CD4-positive, alpha-beta memory T cell (primary cell): ENCODE results near the gene CLEC16A. TPM values are rescaled to one million over a fixed set of nuclear protein-coding genes. Genes with fewer than 3 reads are reported as not detected.
A peak's percentile ranks its signal among the peaks of the same experiment; 100 is the strongest.

Experiments used
- CTCF ChIA-PET: fragments of 350-600 bp; sonication (Branson Sonifier 250); formaldehyde crosslinking; loops from one replicate; lab custom pipeline; 2021; ENCODE audit warnings: inconsistent platforms; ENCODE audit not compliant: partially characterized antibody; lab: Charles Lee
- POLR2A ChIA-PET: fragments of 350-600 bp; sonication (Branson Sonifier 250); formaldehyde crosslinking; loops from one replicate; lab custom pipeline; 2021; ENCODE audit not compliant: partially characterized antibody; lab: Charles Lee
- DNase-seq, 5 donors: peaks; one replicate each; pipeline versions ENCODE4 v3.0.0 to v3.0.0-alpha.2; 2020 to 2022; ENCODE audit warnings: mixed read lengths in 1 of 5
- H3K27ac ChIP-seq: one replicate; pipeline ENCODE4 v1.7.0; 2013; ENCODE audit warnings: low read depth, low read length
- H3K27me3 ChIP-seq: 2 replicates; pipeline ENCODE4 v1.7.0; 2013; ENCODE audit warnings: mild to moderate bottlenecking, low read length, moderate library complexity; ENCODE audit not compliant: insufficient read depth
- H3K36me3 ChIP-seq: 2 replicates; pipeline ENCODE4 v1.7.0; 2013; ENCODE audit warnings: mild to moderate bottlenecking, low read length, moderate library complexity; ENCODE audit not compliant: insufficient read depth
- H3K4me1 ChIP-seq: 2 replicates; pipeline ENCODE4 v1.7.0; 2013; ENCODE audit warnings: mild to moderate bottlenecking, low read length, moderate library complexity; ENCODE audit not compliant: insufficient read depth
- H3K4me3 ChIP-seq, 2 donors: one replicate each; pipeline ENCODE4 v1.7.0; 2013; ENCODE audit warnings: low read length in 2 of 2, mild to moderate bottlenecking in 1 of 2
- H3K9me3 ChIP-seq, 2 donors: one replicate each; pipeline ENCODE4 v1.7.0; 2013; ENCODE audit warnings: low read length in 2 of 2, control low read depth in 1 of 2; ENCODE audit not compliant: control insufficient read depth in 1 of 2
- H3K27ac Mint-ChIP-seq, 7 donors: one replicate each; pipeline ENCODE4 v1.8.0; 2020 to 2021; ENCODE audit warnings: mixed read lengths in 7 of 7, mild to moderate bottlenecking in 6 of 7, inconsistent platforms in 3 of 7, moderate library complexity in 3 of 7
- H3K27me3 Mint-ChIP-seq, 2 donors: one replicate each; pipeline ENCODE4 v1.8.0; 2020 to 2021; ENCODE audit warnings: mixed read lengths in 2 of 2
- H3K36me3 Mint-ChIP-seq, 2 donors: one replicate each; pipeline ENCODE4 v1.8.0; 2020 to 2021; ENCODE audit warnings: mixed read lengths in 2 of 2, inconsistent platforms in 1 of 2, mild to moderate bottlenecking in 1 of 2
- H3K4me1 Mint-ChIP-seq, 4 donors: one replicate each; pipeline ENCODE4 v1.8.0; 2020 to 2021; ENCODE audit warnings: mixed read lengths in 4 of 4, mild to moderate bottlenecking in 1 of 4
- H3K4me3 Mint-ChIP-seq, 8 donors: one replicate each; pipeline ENCODE4 v1.8.0; 2020 to 2021; ENCODE audit warnings: mixed read lengths in 8 of 8, mild to moderate bottlenecking in 7 of 8, moderate library complexity in 6 of 8, inconsistent platforms in 3 of 8
- H3K9me3 Mint-ChIP-seq, 8 donors: one replicate each; pipeline ENCODE4 v1.8.0; 2020 to 2021; ENCODE audit warnings: mixed read lengths in 8 of 8, mild to moderate bottlenecking in 5 of 8, inconsistent platforms in 3 of 8, moderate library complexity in 1 of 8
- intact Hi-C: fragments of 100-400 bp; cut with micrococcal nuclease; formaldehyde crosslinking; loops from one replicate; pipeline ENCODE4 v1.15.1; 2023
- polyA plus RNA-seq, 2 donors: library from polyadenylated mRNA; unstranded; fragments of 300-500 nt; fragmentation: Illumina TruSeq; gene quantifications; one replicate each; pipeline ENCODE4 v1.2.3, GENCODE V29; 2021
- total RNA-seq, 2 experiments: library from RNA; stranded (reverse); gene quantifications; one replicate each; pipeline ENCODE4 v1.2.3, GENCODE V29; 2021

CLEC16A gene
- total and polyA plus RNA-seq, 4 experiments from 2014 or later, result 5.2 to 28.4 (median 24.5) TPM

- Mint-ChIP-seq H3K9me3 (peaks cover 0 to 3% (median 0%) of the 10 kb centered on the region in 8 donors), H3K27ac (peak overlapping the region in 1 of 7 donors; percentile 46), H3K4me1 (peaks cover 7 to 23% (median 14%) of the 10 kb centered on the region in 4 donors), H3K4me3 (no peak overlapping the region), H3K27me3 (no peaks in the 10 kb centered on the region), H3K36me3 (no peaks in the 10 kb centered on the region)
- Histone ChIP-seq H3K27me3 (no peaks in the 10 kb centered on the region), H3K4me3 (no peak overlapping the region), H3K9me3 (no peaks in the 10 kb centered on the region), H3K4me1 (peaks cover 13% of the 10 kb centered on the region), H3K36me3 (no peaks in the 10 kb centered on the region), H3K27ac (no peak overlapping the region)
- ChIA-PET CTCF (no interaction called here), POLR2A (no interaction called here)
- intact Hi-C loops, result no loop called here
- DNase-seq, result no peak
Measured at GRCh38 chr16:11204513-11205047, 260.2 kb downstream of the CLEC16A start.

GRCh38 chr16:11205065-11205699, 260.8 kb downstream of the CLEC16A start:
- no peak for DNase-seq
- no peaks in the 10 kb centered on the region for H3K9me3 ChIP-seq
- H3K4me3 ChIP-seq, result no peak overlapping the region
- H3K27ac ChIP-seq, result no peak overlapping the region
- CTCF ChIA-PET, result no interaction called here
- no peaks in the 10 kb centered on the region for H3K27me3 ChIP-seq
- no peaks in the 10 kb centered on the region for H3K36me3 Mint-ChIP-seq
- H3K4me1 ChIP-seq, result peaks cover 13% of the 10 kb centered on the region
- no peaks in the 10 kb centered on the region for H3K36me3 ChIP-seq
- POLR2A ChIA-PET, result interaction anchor here (0.9 to 1.0 kb wide), 2 partner anchors 49 to 51 kb away, joined by 4 read pairs; partner anchors contain the start of gene SOCS1
- no peak overlapping the region for H3K4me3 Mint-ChIP-seq
- H3K4me1 Mint-ChIP-seq, result peaks cover 7 to 23% (median 14%) of the 10 kb centered on the region in 4 donors
- peaks cover 0 to 3% (median 0%) of the 10 kb centered on the region in 8 donors for H3K9me3 Mint-ChIP-seq
- H3K27ac Mint-ChIP-seq, result peak overlapping the region in 1 of 7 donors; percentile 65
- H3K27me3 Mint-ChIP-seq, result no peaks in the 10 kb centered on the region
- intact Hi-C loops, result no loop called here

GRCh38 chr16:11205754-11206581, 261.6 kb downstream of the CLEC16A start:
- no peaks in the 10 kb centered on the region for H3K27me3 ChIP-seq
- peaks cover 0 to 3% (median 0%) of the 10 kb centered on the region in 8 donors for H3K9me3 Mint-ChIP-seq
- no peaks in the 10 kb centered on the region for H3K9me3 ChIP-seq
- intact Hi-C loops, result no loop called here
- H3K36me3 ChIP-seq, result no peaks in the 10 kb centered on the region
- ChIA-PET CTCF (interaction anchor here (1.1 kb wide), 1 partner anchor 252 kb away, joined by 3 read pairs; no protein-coding TSS in a partner anchor), POLR2A (interaction anchor here (0.9 to 1.0 kb wide), 2 partner anchors 48 to 50 kb away, joined by 4 read pairs; partner anchors contain the start of gene SOCS1)
- H3K27me3 Mint-ChIP-seq, result no peaks in the 10 kb centered on the region
- DNase-seq, result no peak
- H3K4me3 ChIP-seq, result no peak overlapping the region
- no peak overlapping the region for H3K4me3 Mint-ChIP-seq
- no peak overlapping the region for H3K27ac ChIP-seq
- peak overlapping the region in 2 of 7 donors; percentile 52 to 72 for H3K27ac Mint-ChIP-seq
- H3K4me1 Mint-ChIP-seq, result peaks cover 7 to 25% (median 14%) of the 10 kb centered on the region in 4 donors
- H3K36me3 Mint-ChIP-seq, result no peaks in the 10 kb centered on the region
- H3K4me1 ChIP-seq, result peaks cover 13% of the 10 kb centered on the region

- Mint-ChIP-seq H3K4me1 (peaks cover 7 to 21% (median 11%) of the 10 kb centered on the region in 4 donors), H3K9me3 (peaks cover 0 to 3% (median 0%) of the 10 kb centered on the region in 8 donors), H3K4me3 (no peak overlapping the region), H3K27me3 (no peaks in the 10 kb centered on the region), H3K36me3 (no peaks in the 10 kb centered on the region), H3K27ac (no peak overlapping the region)
- H3K36me3 ChIP-seq, result no peaks in the 10 kb centered on the region
- no peak for DNase-seq
- no peak overlapping the region for H3K27ac ChIP-seq
- CTCF ChIA-PET, result interaction anchor here (1.1 kb wide), 1 partner anchor 10 kb away, joined by 3 read pairs; no protein-coding TSS in a partner anchor
- POLR2A ChIA-PET, result no interaction called here
- intact Hi-C loops, result no loop called here
- peaks cover 13% of the 10 kb centered on the region for H3K4me1 ChIP-seq
- H3K9me3 ChIP-seq, result no peaks in the 10 kb centered on the region
- no peak overlapping the region for H3K4me3 ChIP-seq
- no peaks in the 10 kb centered on the region for H3K27me3 ChIP-seq
Measured at GRCh38 chr16:11207646-11208045, 263.3 kb downstream of the CLEC16A start.

- Histone ChIP-seq H3K27ac (no peak overlapping the region), H3K4me1 (peaks cover 13% of the 10 kb centered on the region), H3K4me3 (no peak overlapping the region), H3K36me3 (no peaks in the 10 kb centered on the region), H3K9me3 (no peaks in the 10 kb centered on the region), H3K27me3 (no peaks in the 10 kb centered on the region)
- ChIA-PET POLR2A (no interaction called here), CTCF (interaction anchor here (1.1 kb wide), 1 partner anchor 9 kb away, joined by 3 read pairs; no protein-coding TSS in a partner anchor)
- Mint-ChIP-seq H3K36me3 (no peaks in the 10 kb centered on the region), H3K4me3 (no peak overlapping the region), H3K9me3 (peaks cover 0 to 3% (median 0%) of the 10 kb centered on the region in 8 donors), H3K4me1 (peaks cover 7 to 21% (median 11%) of the 10 kb centered on the region in 4 donors), H3K27me3 (no peaks in the 10 kb centered on the region), H3K27ac (no peak overlapping the region)
- no peak for DNase-seq
- intact Hi-C loops, result no loop called here
Measured at GRCh38 chr16:11208916-11209665, 264.7 kb downstream of the CLEC16A start.

- Mint-ChIP-seq H3K4me1 (peaks cover 7 to 21% (median 11%) of the 10 kb centered on the region in 4 donors), H3K27me3 (no peaks in the 10 kb centered on the region), H3K9me3 (peaks cover 0 to 3% (median 0%) of the 10 kb centered on the region in 8 donors), H3K36me3 (no peaks in the 10 kb centered on the region), H3K4me3 (no peak overlapping the region), H3K27ac (peak overlapping the region in 1 of 7 donors; percentile 62)
- Histone ChIP-seq H3K36me3 (no peaks in the 10 kb centered on the region), H3K27me3 (no peaks in the 10 kb centered on the region), H3K4me1 (peaks cover 13% of the 10 kb centered on the region), H3K4me3 (no peak overlapping the region), H3K27ac (no peak overlapping the region), H3K9me3 (no peaks in the 10 kb centered on the region)
- DNase-seq, result no peak
- CTCF ChIA-PET, result no interaction called here
- intact Hi-C loops, result no loop called here
- POLR2A ChIA-PET, result no interaction called here
Measured at GRCh38 chr16:11210260-11210659, 265.9 kb downstream of the CLEC16A start.
